SK-N-SH (cell line): Measurements from ENCODE around the gene NBPF4.
"Not testable (repeated sequence)": the region's sequence is repeated elsewhere in the genome, so short reads cannot be mapped to it uniquely, and the experiment has no call there.

Experiments used
- EP300 ChIP-seq, 2 experiments: IDR thresholded peaks; 2 replicates each; pipeline versions ENCODE4 v1.4.0 to v1.6.1; 2012; ENCODE audit warnings: borderline replicate concordance in 1 of 2, low read depth in 1 of 2, low read length in 1 of 2
- JUND ChIP-seq: IDR thresholded peaks from 2 replicates; pipeline ENCODE4 v1.4.0; 2012
- RAD21 ChIP-seq: IDR thresholded peaks from 2 replicates; pipeline ENCODE4 v1.6.1; 2012; ENCODE audit warnings: mild to moderate bottlenecking, low read length
- SIN3A ChIP-seq: IDR thresholded peaks from 2 replicates; pipeline ENCODE4 v1.6.1; 2012; ENCODE audit warnings: low read depth, mild to moderate bottlenecking, low read length, moderate library complexity, borderline replicate concordance
- TAF1 ChIP-seq: IDR thresholded peaks from 2 replicates; pipeline ENCODE4 v1.6.1; 2012; ENCODE audit warnings: low read depth, mild to moderate bottlenecking, low read length, moderate library complexity, borderline replicate concordance
- TF ChIP-seq, protein P1 (sequence below): fragments of 200-600 bp; sonication (generic); IDR thresholded peaks from 2 replicates; pipeline ENCODE4 v1.6.1; 2017; ENCODE audit warnings: antibody characterized with exemption, mild to moderate bottlenecking, moderate library complexity
- TF ChIP-seq, protein P2 (sequence below): IDR thresholded peaks from 2 replicates; pipeline ENCODE4 v1.4.0; 2012; ENCODE audit warnings: low read depth, borderline replicate concordance
- TF ChIP-seq, protein P3 (sequence below): fragments of 150-350 bp; IDR thresholded peaks from 2 replicates; pipeline ENCODE4 v1.6.1; 2017; ENCODE audit warnings: antibody characterized with exemption, low read length, low read depth, borderline replicate concordance

DNA sequence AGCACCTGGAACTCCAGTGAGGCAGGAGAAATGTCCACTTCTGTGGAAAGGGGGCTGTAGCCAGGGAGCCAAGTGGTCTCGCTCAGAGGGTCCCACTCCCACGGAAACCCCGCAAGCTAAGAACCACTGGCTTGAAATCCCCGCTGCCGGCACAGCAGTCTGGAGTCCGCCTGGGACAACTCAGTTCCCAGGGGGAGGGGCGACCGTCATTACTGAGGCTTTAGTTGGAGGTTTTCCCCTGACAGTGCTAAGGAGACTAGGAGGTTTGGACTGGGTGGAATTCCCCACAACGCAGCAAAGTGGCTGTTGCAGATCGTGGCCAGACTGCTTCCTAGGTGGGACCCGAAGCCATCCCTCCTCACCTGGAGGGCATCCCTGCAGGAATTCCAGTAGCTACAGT is 18.1 kb upstream of the NBPF4 start:
- TF ChIP-seq, protein P1, sequence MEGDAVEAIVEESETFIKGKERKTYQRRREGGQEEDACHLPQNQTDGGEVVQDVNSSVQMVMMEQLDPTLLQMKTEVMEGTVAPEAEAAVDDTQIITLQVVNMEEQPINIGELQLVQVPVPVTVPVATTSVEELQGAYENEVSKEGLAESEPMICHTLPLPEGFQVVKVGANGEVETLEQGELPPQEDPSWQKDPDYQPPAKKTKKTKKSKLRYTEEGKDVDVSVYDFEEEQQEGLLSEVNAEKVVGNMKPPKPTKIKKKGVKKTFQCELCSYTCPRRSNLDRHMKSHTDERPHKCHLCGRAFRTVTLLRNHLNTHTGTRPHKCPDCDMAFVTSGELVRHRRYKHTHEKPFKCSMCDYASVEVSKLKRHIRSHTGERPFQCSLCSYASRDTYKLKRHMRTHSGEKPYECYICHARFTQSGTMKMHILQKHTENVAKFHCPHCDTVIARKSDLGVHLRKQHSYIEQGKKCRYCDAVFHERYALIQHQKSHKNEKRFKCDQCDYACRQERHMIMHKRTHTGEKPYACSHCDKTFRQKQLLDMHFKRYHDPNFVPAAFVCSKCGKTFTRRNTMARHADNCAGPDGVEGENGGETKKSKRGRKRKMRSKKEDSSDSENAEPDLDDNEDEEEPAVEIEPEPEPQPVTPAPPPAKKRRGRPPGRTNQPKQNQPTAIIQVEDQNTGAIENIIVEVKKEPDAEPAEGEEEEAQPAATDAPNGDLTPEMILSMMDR, result not testable (repeated sequence)
- not testable (repeated sequence) for TF ChIP-seq JUND; RAD21; TAF1; SIN3A; EP300 (IDR thresholded peaks at IDR 0.05; ENCODE audit: borderline replicate concordance in 1 of 2, low read depth in 1 of 2, low read length in 1 of 2)
- TF ChIP-seq, protein P2, sequence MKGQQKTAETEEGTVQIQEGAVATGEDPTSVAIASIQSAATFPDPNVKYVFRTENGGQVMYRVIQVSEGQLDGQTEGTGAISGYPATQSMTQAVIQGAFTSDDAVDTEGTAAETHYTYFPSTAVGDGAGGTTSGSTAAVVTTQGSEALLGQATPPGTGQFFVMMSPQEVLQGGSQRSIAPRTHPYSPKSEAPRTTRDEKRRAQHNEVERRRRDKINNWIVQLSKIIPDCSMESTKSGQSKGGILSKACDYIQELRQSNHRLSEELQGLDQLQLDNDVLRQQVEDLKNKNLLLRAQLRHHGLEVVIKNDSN, result not testable (repeated sequence)
- TF ChIP-seq, protein P3, sequence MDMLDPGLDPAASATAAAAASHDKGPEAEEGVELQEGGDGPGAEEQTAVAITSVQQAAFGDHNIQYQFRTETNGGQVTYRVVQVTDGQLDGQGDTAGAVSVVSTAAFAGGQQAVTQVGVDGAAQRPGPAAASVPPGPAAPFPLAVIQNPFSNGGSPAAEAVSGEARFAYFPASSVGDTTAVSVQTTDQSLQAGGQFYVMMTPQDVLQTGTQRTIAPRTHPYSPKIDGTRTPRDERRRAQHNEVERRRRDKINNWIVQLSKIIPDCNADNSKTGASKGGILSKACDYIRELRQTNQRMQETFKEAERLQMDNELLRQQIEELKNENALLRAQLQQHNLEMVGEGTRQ, result not testable (repeated sequence)
